ENCODE data around the gene HYKK. TPM values are rescaled to one million over a fixed set of nuclear protein-coding genes. Genes with fewer than 3 reads are reported as not detected.

Gene HYKK
- total and polyA plus RNA-seq, 10 donors, result 1.1 to 4.7 (median 2.0) TPM

- H3K27me3 ChIP-seq (replicated peaks in 1 of 7), result peaks cover 0 to 28% (median 13%) of the 10 kb centered on the region in 7 donors
- H3K36me3 ChIP-seq, result no peaks in the 10 kb centered on the region
- intact Hi-C loops (cut with DNase I; ENCODE audit: low total_unique reads), result no loop called here
- peaks cover 8 to 23% (median 17%) of the 10 kb centered on the region in 6 donors for H3K4me1 ChIP-seq
- DNase-seq, result no peak
- H3K27ac ChIP-seq, result no peak overlapping the region
- no peaks in the 10 kb centered on the region for H3K9me3 ChIP-seq
- TF ChIP-seq POLR2A (IDR thresholded peaks at IDR 0.05) (no peak), CTCF (IDR thresholded peaks at IDR 0.05 in 8 of 11, conservative IDR thresholded peaks at IDR 0.05 in 3 of 11) (no peak), POLR2AphosphoS5 (IDR thresholded peaks at IDR 0.05) (no peak)
- WGBS, 5 donors, result 64 to 75% (median 67%) methylated on average over 4 of the region's 4 CpGs
- H3K4me3 ChIP-seq, result no peak overlapping the region
Measured at GRCh38 chr15:78567531-78567930, 60.2 kb downstream of the HYKK start.

GRCh38 chr15:78570710-78571109 is 63.3 kb downstream of the HYKK start:
- peaks cover 6 to 11% (median 9%) of the 10 kb centered on the region in 6 donors for H3K4me1 ChIP-seq
- 82 to 88% (median 85%) methylated on average over 2 of the region's 2 CpGs for WGBS, 5 donors
- no peak overlapping the region for H3K4me3 ChIP-seq
- intact Hi-C loops (cut with DNase I; ENCODE audit: low total_unique reads), result no loop called here
- TF ChIP-seq POLR2AphosphoS5 (IDR thresholded peaks at IDR 0.05) (no peak), CTCF (IDR thresholded peaks at IDR 0.05 in 8 of 11, conservative IDR thresholded peaks at IDR 0.05 in 3 of 11) (no peak), POLR2A (IDR thresholded peaks at IDR 0.05) (no peak)
- peaks cover 0 to 28% (median 12%) of the 10 kb centered on the region in 7 donors for H3K27me3 ChIP-seq (replicated peaks in 1 of 7)
- H3K9me3 ChIP-seq, result no peaks in the 10 kb centered on the region
- DNase-seq, result no peak
- no peak overlapping the region for H3K27ac ChIP-seq
- no peaks in the 10 kb centered on the region for H3K36me3 ChIP-seq

- no peaks in the 10 kb centered on the region for H3K9me3 ChIP-seq
- DNase-seq, result no peak
- WGBS, 5 donors, result 84 to 91% (median 90%) methylated on average over 4 of the region's 4 CpGs
- no peak overlapping the region for H3K4me3 ChIP-seq
- H3K27me3 ChIP-seq (replicated peaks in 1 of 7), result peaks cover 0 to 21% (median 6%) of the 10 kb centered on the region in 7 donors
- H3K4me1 ChIP-seq, result peaks cover under 1 to 4% (median 2%) of the 10 kb centered on the region in 6 donors
- no peaks in the 10 kb centered on the region for H3K36me3 ChIP-seq
- H3K27ac ChIP-seq, result no peak overlapping the region
- TF ChIP-seq POLR2AphosphoS5 (IDR thresholded peaks at IDR 0.05) (no peak), CTCF (IDR thresholded peaks at IDR 0.05 in 8 of 11, conservative IDR thresholded peaks at IDR 0.05 in 3 of 11) (no peak), POLR2A (IDR thresholded peaks at IDR 0.05) (no peak)
- intact Hi-C loops (cut with DNase I; ENCODE audit: low total_unique reads), result no loop called here
Measured at GRCh38 chr15:78571382-78571781, 64.0 kb downstream of the HYKK start.

GRCh38 chr15:78573416-78573815 is 66.0 kb downstream of the HYKK start:
- peaks cover 0 to 7% (median 0%) of the 10 kb centered on the region in 7 donors for H3K27me3 ChIP-seq (replicated peaks in 1 of 7)
- no peak overlapping the region for H3K27ac ChIP-seq
- H3K36me3 ChIP-seq, result no peaks in the 10 kb centered on the region
- H3K4me3 ChIP-seq, result no peak overlapping the region
- no peaks in the 10 kb centered on the region for H3K9me3 ChIP-seq
- no peak for DNase-seq
- WGBS, 5 donors, result 64 to 95% (median 83%) methylated on average over 4 of the region's 4 CpGs
- H3K4me1 ChIP-seq, result no peaks in the 10 kb centered on the region
- intact Hi-C loops (cut with DNase I; ENCODE audit: low total_unique reads), result no loop called here
- TF ChIP-seq CTCF (IDR thresholded peaks at IDR 0.05 in 8 of 11, conservative IDR thresholded peaks at IDR 0.05 in 3 of 11) (no peak), POLR2A (IDR thresholded peaks at IDR 0.05) (no peak), POLR2AphosphoS5 (IDR thresholded peaks at IDR 0.05) (no peak)
